GM19328 (cell line): ENCODE measurements around the gene GLB1L2.

Experiments
- ATAC-seq: cut with Tn5 transposase; IDR thresholded peaks from one replicate; pipeline ENCODE4 v1.9.1; 2021; ENCODE audit warnings: mild to moderate bottlenecking, moderate library complexity; ENCODE audit not compliant: unreplicated experiment

Gene GLB1L2

GRCh38 chr11:134365011-134365925 lies 33.5 kb downstream of the GLB1L2 start:
- ATAC-seq: no peak

- no peak for ATAC-seq
Observed at GRCh38 chr11:134366254-134366653, 34.5 kb downstream of the GLB1L2 start.

- ATAC-seq: no peak
Observed at GRCh38 chr11:134367781-134368180, 36.0 kb downstream of the GLB1L2 start.

GRCh38 chr11:134369656-134370525 lies 38.1 kb downstream of the GLB1L2 start:
- no peak for ATAC-seq

- no peak for ATAC-seq
Observed at GRCh38 chr11:134370526-134371435, 39.0 kb downstream of the GLB1L2 start.

GRCh38 chr11:134371436-134372185 lies 39.8 kb downstream of the GLB1L2 start:
- no peak for ATAC-seq

- no peak for ATAC-seq
Observed at GRCh38 chr11:134372536-134372935, 40.7 kb downstream of the GLB1L2 start.

GRCh38 chr11:134372961-134373360 lies 41.2 kb downstream of the GLB1L2 start:
- no peak for ATAC-seq

- ATAC-seq: no peak
Observed at GRCh38 chr11:134373591-134374052, 41.8 kb downstream of the GLB1L2 start.

- ATAC-seq: no peak
Observed at GRCh38 chr11:134374171-134374570, 42.4 kb downstream of the GLB1L2 start.

GRCh38 chr11:134374891-134375550 lies 43.2 kb downstream of the GLB1L2 start:
- ATAC-seq: no peak

- ATAC-seq: no peak
Observed at GRCh38 chr11:134376150-134376921, 44.5 kb downstream of the GLB1L2 start.

GRCh38 chr11:134377876-134378275 lies 46.1 kb downstream of the GLB1L2 start:
- ATAC-seq: no peak

GRCh38 chr11:134379241-134379640 lies 47.5 kb downstream of the GLB1L2 start:
- no peak for ATAC-seq

GRCh38 chr11:134380229-134380628 lies 48.4 kb downstream of the GLB1L2 start:
- ATAC-seq: no peak

GRCh38 chr11:134380785-134381184 lies 49.0 kb downstream of the GLB1L2 start:
- no peak for ATAC-seq

- ATAC-seq: no peak
Observed at GRCh38 chr11:134382257-134382656, 50.5 kb downstream of the GLB1L2 start.

- ATAC-seq: no peak
Observed at GRCh38 chr11:134382830-134383229, 51.0 kb downstream of the GLB1L2 start.
